Gastrocnemius medialis (tissue), 4 donors: ENCODE data around the gene SLC1A3.

Source experiments
- CTCF ChIP-seq, 5 experiments: fragments of 450-650 bp in 3 of 5; fragments of 200-600 bp in 2 of 5; sonication (generic) in 2 of 5; IDR thresholded peaks in 4 of 5; conservative IDR thresholded peaks in 1 of 5; 1 replicate in 4 of 5; 2 replicates in 1 of 5; pipeline ENCODE4 v1.5.1; 2016 to 2019; ENCODE audit warnings: antibody characterized with exemption in 5 of 5, mild to moderate bottlenecking in 3 of 5, moderate library complexity in 3 of 5
- POLR2A ChIP-seq, 2 donors: fragments of 450-650 bp; IDR thresholded peaks; one replicate each; pipeline ENCODE4 v1.6.1; 2017; ENCODE audit warnings: antibody characterized with exemption in 2 of 2, mild to moderate bottlenecking in 2 of 2, moderate library complexity in 2 of 2

DNA sequence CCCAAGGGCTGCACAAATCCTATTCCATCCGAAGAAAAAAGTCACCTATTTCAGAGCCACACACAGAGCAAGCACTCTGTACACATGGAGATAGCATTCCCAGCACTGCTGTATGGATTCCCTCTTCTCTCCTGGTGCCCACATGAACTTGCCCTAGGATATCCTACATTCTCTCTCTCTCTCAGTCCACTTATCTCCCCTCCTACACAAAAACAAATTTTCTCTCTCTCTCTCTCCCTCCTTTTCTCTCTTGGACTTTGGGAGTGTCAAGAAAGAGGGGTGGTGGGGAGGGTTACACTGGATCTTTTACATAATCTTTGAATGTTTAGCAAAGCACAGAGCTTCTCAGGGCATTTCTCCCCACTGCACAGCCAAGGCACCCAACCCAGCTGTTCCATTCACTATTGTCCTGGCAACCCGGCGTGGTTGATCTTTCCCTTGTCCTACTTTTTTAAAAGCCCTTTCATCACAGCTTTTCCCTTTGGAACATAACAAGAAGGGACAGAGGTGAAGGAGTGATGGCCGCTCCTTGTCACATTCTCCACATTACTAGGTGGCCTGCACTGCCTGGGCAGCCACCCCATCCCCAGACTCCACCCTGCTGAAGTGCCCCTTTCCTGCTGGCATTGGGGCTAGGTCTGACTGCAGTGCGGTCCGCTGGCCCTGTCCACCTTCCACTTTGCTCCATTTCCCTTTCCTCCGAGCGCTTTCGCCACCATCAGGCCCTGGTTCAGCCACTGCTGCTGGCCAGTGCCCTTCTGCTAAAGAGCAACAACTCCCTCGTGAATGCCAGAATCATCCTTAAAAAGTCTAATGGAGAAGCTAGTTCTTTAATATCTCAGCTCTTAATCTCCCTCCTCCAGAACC is 22.2 kb upstream of the SLC1A3 start:
- TF ChIP-seq POLR2A (IDR thresholded peaks at IDR 0.05), result no peak
- TF ChIP-seq CTCF (IDR thresholded peaks at IDR 0.05 in 4 of 5, conservative IDR thresholded peaks at IDR 0.05 in 1 of 5), result no peak
